WI38 (cell line): ENCODE data around the gene HS3ST6.
A peak's percentile ranks its signal among the peaks of the same experiment; 100 is the strongest.

Experiments
- H3K4me3 ChIP-seq: 2 replicates; pipeline ENCODE4 v1.5.1; 2011; ENCODE audit warnings: low read depth, mild to moderate bottlenecking, control low read depth, low read length
- TF ChIP-seq, protein P1 (sequence below): IDR thresholded peaks from 2 replicates; pipeline ENCODE4 v1.5.1; 2012; ENCODE audit warnings: low read depth, mild to moderate bottlenecking, control low read depth, low read length

Gene HS3ST6

GRCh38 chr16:1865902-1866690, 52.1 kb downstream of the HS3ST6 start:
- TF ChIP-seq, protein P1, sequence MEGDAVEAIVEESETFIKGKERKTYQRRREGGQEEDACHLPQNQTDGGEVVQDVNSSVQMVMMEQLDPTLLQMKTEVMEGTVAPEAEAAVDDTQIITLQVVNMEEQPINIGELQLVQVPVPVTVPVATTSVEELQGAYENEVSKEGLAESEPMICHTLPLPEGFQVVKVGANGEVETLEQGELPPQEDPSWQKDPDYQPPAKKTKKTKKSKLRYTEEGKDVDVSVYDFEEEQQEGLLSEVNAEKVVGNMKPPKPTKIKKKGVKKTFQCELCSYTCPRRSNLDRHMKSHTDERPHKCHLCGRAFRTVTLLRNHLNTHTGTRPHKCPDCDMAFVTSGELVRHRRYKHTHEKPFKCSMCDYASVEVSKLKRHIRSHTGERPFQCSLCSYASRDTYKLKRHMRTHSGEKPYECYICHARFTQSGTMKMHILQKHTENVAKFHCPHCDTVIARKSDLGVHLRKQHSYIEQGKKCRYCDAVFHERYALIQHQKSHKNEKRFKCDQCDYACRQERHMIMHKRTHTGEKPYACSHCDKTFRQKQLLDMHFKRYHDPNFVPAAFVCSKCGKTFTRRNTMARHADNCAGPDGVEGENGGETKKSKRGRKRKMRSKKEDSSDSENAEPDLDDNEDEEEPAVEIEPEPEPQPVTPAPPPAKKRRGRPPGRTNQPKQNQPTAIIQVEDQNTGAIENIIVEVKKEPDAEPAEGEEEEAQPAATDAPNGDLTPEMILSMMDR: no peak
- H3K4me3 ChIP-seq: no peak overlapping the region

- TF ChIP-seq, protein P1: peak; percentile 23; the same call in 1 of the 2 replicates
- no peak overlapping the region for H3K4me3 ChIP-seq
These were observed 54.3 kb downstream of the HS3ST6 start for GRCh38 chr16:1863681-1864460.

GRCh38 chr16:1862394-1862793, 55.8 kb downstream of the HS3ST6 start:
- H3K4me3 ChIP-seq: no peak overlapping the region
- TF ChIP-seq, protein P1: no peak

DNA sequence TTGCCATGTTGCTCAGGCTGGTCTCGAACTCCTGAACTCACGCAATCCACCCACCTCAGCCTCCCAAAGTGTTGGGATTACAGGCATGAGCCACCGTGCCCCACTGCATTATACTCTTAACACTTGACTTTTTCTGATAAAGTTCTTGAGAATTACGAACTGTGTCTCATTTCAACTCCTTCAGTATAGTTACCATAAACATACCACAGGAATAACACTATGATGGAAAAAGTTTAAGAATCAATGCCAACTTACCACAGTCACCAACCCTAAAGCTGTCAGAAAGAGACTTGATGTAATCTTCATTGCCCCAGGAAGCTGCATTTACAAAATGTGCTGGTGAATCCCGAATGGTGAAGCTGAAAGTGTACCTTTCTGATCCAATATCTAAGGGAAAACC, 56.5 kb downstream of the HS3ST6 start:
- H3K4me3 ChIP-seq: no peak overlapping the region
- TF ChIP-seq, protein P1: no peak
